Peyer's patch (tissue), 4 donors: ENCODE data around the gene KLC4.

ENCODE experiments used
- POLR2A ChIP-seq, 2 donors: fragments of 450-650 bp; IDR thresholded peaks; one replicate each; pipeline ENCODE4 v1.5.1; 2017; ENCODE audit warnings: antibody characterized with exemption in 2 of 2, mild to moderate bottlenecking in 2 of 2, moderate library complexity in 2 of 2
- TF ChIP-seq, protein P1 (sequence below), 6 experiments: fragments of 450-650 bp in 4 of 6; fragments of 200-600 bp in 2 of 6; sonication (generic) in 1 of 6; IDR thresholded peaks; one replicate each; pipeline ENCODE4 v1.5.1; 2017 to 2019; ENCODE audit warnings: antibody characterized with exemption in 6 of 6, mild to moderate bottlenecking in 3 of 6, moderate library complexity in 1 of 6

DNA sequence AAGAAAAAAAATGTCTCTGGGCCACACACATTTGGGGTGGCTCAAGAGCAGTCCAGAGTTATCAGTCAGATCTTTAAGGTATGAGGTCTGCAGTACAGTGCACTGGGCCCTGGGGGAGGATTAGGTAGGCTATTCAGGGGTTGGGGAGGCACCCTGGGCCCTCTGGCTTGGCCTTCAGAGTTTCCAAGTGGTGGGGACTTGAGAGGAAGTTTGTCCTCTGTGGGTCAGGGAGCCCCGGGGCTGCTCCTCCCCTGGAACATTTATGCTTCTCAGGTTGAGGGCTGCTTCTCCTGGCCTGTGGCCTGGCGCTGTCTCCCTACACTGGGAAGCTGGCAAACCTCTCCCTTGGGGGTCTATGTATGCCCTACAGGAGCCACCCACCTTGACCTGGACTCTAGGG, 62.7 kb downstream of the KLC4 start:
- TF ChIP-seq, protein P1, sequence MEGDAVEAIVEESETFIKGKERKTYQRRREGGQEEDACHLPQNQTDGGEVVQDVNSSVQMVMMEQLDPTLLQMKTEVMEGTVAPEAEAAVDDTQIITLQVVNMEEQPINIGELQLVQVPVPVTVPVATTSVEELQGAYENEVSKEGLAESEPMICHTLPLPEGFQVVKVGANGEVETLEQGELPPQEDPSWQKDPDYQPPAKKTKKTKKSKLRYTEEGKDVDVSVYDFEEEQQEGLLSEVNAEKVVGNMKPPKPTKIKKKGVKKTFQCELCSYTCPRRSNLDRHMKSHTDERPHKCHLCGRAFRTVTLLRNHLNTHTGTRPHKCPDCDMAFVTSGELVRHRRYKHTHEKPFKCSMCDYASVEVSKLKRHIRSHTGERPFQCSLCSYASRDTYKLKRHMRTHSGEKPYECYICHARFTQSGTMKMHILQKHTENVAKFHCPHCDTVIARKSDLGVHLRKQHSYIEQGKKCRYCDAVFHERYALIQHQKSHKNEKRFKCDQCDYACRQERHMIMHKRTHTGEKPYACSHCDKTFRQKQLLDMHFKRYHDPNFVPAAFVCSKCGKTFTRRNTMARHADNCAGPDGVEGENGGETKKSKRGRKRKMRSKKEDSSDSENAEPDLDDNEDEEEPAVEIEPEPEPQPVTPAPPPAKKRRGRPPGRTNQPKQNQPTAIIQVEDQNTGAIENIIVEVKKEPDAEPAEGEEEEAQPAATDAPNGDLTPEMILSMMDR (IDR thresholded peaks at IDR 0.05) = no peak
- TF ChIP-seq POLR2A (IDR thresholded peaks at IDR 0.05) = no peak
